ENCODE measurements around the gene CFAP61. TPM values are rescaled to one million over a fixed set of nuclear protein-coding genes. Genes with fewer than 3 reads are reported as not detected.

CFAP61 gene
- total RNA-seq, 2 donors from 2014 or later, result 0.67 TPM; not detected in 1

- DNase-seq (no peak), ATAC-seq (no peak)
- intact Hi-C loops (cut with DNase I, micrococcal nuclease), result no loop called here
Measured at GRCh38 chr20:20199361-20200160, 147.2 kb downstream of the CFAP61 start.

GRCh38 chr20:20201124-20201523 is 148.8 kb downstream of the CFAP61 start:
- no peak for ATAC-seq
- intact Hi-C loops (cut with DNase I, micrococcal nuclease), result no loop called here
- no peak for DNase-seq

DNA sequence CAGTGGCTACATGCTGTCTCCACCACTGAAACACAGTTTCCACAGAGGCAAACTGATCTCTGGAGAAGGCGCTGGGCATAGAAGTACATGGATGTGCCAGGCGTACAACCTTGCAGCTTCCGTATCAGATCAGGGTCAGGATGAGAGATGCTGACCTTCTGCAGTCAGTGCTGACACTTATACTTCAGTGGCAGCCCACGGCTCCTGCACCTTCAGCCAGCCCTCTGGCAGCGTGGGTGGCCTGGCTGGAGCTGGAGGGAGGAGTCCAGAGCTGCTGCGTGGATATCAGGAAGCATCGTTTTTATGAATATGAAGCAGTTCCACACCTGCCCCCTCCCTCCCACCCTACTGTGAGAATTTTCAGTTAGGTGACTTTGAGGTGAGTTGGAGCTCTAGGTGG is 149.3 kb downstream of the CFAP61 start:
- intact Hi-C loops (cut with DNase I, micrococcal nuclease), result no loop called here
- no peak for ATAC-seq

GRCh38 chr20:20202768-20203167 is 150.4 kb downstream of the CFAP61 start:
- intact Hi-C loops (cut with DNase I, micrococcal nuclease), result no loop called here
- ATAC-seq, result no peak

More for the DNA sequence above, 149.3 kb downstream of the CFAP61 start:
- DNase-seq, result no peak

GRCh38 chr20:20203784-20204183 is 151.5 kb downstream of the CFAP61 start:
- intact Hi-C loops (cut with DNase I, micrococcal nuclease), result no loop called here
- ATAC-seq (no peak), DNase-seq (no peak)

More at GRCh38 chr20:20202768-20203167, 150.4 kb downstream of the CFAP61 start:
- DNase-seq, result no peak

DNA sequence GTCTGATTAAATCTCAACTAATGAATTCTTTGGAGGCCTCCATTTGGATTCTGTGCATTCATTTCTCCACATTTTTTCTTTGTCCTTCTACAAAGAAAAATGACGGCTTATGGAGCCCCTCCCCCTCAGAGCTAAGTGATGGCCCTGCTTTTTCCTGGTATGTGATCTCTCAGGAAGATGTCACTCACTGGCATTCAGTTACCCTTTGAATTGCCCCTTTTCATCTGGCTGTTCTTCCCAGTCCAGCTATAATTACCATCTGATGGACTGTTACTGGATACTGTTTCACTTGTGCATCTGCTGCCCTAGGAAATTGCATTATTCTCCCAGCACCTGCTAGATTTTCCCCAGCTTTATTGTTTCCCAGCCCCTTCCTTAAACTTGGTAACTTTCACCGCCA is 151.9 kb downstream of the CFAP61 start:
- ATAC-seq (no peak), DNase-seq (no peak)
- intact Hi-C loops (cut with DNase I, micrococcal nuclease), result no loop called here

DNA sequence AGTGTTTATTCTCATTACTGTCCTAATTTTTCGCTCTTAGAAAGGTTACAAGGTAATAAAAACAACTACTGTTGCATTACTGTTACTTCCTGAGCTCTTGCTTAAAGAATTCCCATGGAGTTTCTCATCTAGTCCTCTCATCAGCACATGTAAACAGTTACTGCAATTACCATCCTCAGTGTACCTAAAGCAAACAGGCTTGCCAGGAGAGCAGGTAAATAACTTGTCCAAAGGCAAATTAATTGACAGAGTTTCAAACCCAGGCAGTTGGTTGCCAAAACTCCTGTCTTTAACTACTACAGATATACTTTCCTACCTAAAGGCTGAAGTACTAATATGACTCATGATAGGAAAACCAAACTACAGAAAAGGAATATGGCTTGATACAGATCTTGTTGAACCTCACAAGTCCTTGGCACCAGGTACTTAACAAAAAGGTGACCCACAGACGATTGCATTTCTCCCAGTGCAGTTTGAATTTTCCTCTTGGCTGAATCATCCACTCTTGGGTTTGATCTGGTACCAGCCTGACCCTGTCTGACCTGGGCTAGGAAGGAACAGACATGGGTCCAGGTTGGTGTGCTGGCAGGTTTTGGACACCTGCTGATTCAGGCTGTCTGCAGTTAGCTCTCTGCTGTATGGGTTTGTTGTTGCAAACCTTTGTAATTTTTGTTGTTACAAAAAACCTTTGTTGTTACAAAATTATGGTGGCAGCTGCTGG is 153.0 kb downstream of the CFAP61 start:
- intact Hi-C loops (cut with DNase I, micrococcal nuclease), result no loop called here

GRCh38 chr20:20205862-20206236 is 153.5 kb downstream of the CFAP61 start:
- no peak for DNase-seq
- ATAC-seq, result no peak
- intact Hi-C loops (cut with DNase I, micrococcal nuclease), result no loop called here

More for the DNA sequence above, 153.0 kb downstream of the CFAP61 start:
- ATAC-seq (no peak), DNase-seq (no peak)

DNA sequence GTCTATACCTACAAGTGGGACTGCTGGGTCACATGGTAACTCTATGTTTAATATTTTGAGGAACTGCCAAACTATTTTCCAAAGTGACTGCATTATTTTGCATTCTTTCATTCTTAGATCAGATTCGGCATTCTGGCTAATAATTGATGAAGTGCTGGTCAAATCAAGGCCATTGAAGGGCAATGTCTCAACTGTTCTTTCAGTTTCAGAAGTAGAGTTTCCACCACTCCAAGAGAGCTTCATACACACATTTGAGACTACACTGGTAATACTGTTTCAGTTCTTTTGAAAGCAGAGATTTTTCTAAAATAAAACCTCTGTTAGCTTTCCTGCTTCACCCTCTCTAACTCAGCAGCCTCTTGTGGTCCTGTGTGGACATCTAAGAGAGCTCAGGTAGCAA is 154.5 kb downstream of the CFAP61 start:
- DNase-seq, result no peak
- no peak for ATAC-seq
- intact Hi-C loops (cut with DNase I, micrococcal nuclease), result no loop called here

GRCh38 chr20:20207291-20207690 is 155.0 kb downstream of the CFAP61 start:
- DNase-seq, result no peak
- ATAC-seq, result no peak
- intact Hi-C loops (cut with DNase I, micrococcal nuclease), result no loop called here

- no peak for DNase-seq
- no peak for ATAC-seq
- intact Hi-C loops (cut with DNase I, micrococcal nuclease), result no loop called here
Measured at GRCh38 chr20:20207872-20208271, 155.5 kb downstream of the CFAP61 start.

- no peak for DNase-seq
- intact Hi-C loops (cut with DNase I, micrococcal nuclease), result no loop called here
- no peak for ATAC-seq
Measured at GRCh38 chr20:20209684-20210083, 157.4 kb downstream of the CFAP61 start.

GRCh38 chr20:20210327-20210726 is 158.0 kb downstream of the CFAP61 start:
- no peak for ATAC-seq
- intact Hi-C loops (cut with DNase I, micrococcal nuclease), result no loop called here
- no peak for DNase-seq

GRCh38 chr20:20210943-20211273 is 158.6 kb downstream of the CFAP61 start:
- DNase-seq, result peak; percentile 30 to 60

DNA sequence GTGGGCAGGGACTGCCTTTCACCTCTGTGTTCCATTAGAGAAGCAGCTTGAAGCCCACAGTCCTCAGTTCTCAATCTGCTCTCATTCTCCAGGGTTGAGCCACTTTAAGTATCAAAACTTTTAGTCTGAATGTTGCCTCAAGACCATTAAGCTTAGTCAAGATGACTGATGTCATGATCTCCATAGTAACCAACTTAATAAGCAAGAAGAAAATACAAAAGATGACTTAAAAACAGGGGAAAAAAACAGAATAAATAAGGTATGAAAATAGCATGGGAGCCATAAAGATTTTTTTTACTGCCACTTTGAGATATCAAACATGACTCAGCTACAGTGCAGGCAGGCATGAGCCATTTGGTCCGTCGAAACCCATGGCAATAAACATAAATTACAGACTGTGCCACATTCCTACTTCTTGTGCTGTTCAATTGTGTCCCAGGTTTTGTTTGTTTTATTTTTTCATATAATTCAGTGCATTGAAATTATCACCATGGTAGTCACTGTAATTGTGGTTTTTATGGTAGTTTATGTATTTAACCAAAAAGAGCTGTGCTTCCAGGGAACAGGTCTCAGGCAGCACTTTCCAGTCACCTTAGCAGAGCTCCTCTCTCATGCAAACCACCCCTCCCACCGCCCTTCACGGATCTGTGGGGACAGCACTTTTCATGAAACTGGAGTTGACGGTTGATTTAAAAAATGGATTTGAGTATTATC is 159.1 kb downstream of the CFAP61 start:
- DNase-seq (peak; percentile 30 to 54), ATAC-seq (peak; percentile 96)
- intact Hi-C loops (cut with DNase I, micrococcal nuclease), result no loop called here

More at GRCh38 chr20:20210943-20211273, 158.6 kb downstream of the CFAP61 start:
- peak; percentile 50 for ATAC-seq
- intact Hi-C loops (cut with DNase I, micrococcal nuclease), result no loop called here

GRCh38 chr20:20211988-20212518 is 159.7 kb downstream of the CFAP61 start:
- DNase-seq, result no peak
- ATAC-seq, result peak; percentile 12
- intact Hi-C loops (cut with DNase I, micrococcal nuclease), result no loop called here

DNA sequence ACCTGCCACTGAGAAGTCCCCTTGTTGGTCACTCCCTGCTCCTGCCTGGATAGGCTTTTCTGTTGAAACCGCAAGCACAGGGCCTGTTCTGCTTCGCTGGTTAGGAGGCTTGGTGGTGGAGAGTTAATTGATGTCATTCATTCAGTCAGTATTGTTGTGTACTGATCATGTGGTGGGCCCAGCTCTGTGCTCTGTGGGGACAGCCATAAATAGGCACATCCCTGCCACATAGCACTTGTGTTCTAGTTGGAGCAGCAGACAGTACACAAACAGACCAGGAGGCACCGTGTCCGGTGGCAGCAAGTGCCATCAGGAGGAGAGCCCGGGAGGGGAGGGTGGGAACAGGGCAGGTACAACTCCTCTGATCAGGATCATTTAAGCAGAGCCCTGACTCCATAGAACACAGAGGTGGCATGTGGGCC is 160.4 kb downstream of the CFAP61 start:
- intact Hi-C loops (cut with DNase I, micrococcal nuclease), result no loop called here
- DNase-seq (no peak), ATAC-seq (no peak)

- ATAC-seq (no peak), DNase-seq (no peak)
- intact Hi-C loops (cut with DNase I, micrococcal nuclease), result no loop called here
Measured at GRCh38 chr20:20213526-20214121, 161.3 kb downstream of the CFAP61 start.

DNA sequence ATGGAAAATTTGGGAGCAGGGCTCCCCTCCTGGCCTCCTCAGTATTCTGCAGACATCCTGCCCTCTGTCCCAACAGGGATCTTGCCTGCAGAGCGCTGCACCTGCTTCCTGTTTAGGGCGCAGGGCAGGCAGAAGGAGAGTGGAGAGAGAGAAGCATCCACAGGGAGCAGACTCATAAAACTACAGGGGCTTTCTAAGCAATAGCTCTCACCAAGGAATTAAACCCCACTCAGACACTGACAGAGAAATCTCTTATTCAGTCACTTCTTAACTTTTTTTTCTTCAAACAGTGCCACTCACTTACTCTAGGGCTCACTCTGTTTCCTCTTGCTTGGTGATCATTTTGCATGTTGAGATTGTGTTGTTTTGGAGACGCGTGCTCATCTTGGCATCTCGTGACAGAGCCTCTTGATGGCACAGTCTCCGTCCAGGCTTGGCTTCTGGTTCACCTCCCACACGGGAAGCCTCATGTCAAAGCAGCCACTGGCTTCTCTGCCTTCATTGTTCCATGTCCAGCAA is 162.5 kb downstream of the CFAP61 start:
- ATAC-seq (no peak), DNase-seq (no peak)
- intact Hi-C loops (cut with DNase I, micrococcal nuclease), result no loop called here

All from left colon (tissue), 2 donors.